NCI-H1930 (cell line): ENCODE data around the gene LRP8.
A peak's percentile ranks its signal among the peaks of the same experiment; 100 is the strongest.

Experiments
- DNase-seq, 2 experiments: peaks; one replicate each; lab custom pipeline; 2025; lab: John Stamatoyannopoulos, UW

Gene LRP8

DNA sequence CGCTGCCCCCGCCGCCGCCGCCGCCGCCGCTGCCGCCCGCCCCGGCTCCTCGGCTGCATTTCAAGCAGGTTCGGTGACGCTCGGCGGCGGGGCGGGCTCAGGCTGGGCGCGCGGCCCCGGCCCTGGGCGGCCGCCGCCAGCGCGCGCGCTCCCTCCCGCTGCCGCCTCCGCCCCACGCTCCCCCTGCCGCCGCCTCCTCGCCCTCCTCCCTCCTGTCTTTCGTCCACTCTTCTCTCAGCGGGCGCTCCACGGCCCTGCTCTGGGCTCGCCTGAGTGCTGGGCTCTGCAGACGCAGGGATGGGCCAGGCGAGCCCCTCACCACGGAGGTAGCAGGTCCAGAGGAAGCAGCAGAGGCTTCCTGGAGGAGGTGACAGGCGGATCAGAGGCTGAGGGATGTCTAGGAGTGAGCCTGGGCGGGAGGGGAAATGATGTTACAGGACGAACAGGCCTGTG, at the start of gene LRP8:
TSS of gene LRP8 (minus strand) at position 62 of the 453 bp plus-strand sequence. CDS start 158 bp downstream, outside the sequence.
- DNase-seq, result peak; percentile 10 to 59

DNA sequence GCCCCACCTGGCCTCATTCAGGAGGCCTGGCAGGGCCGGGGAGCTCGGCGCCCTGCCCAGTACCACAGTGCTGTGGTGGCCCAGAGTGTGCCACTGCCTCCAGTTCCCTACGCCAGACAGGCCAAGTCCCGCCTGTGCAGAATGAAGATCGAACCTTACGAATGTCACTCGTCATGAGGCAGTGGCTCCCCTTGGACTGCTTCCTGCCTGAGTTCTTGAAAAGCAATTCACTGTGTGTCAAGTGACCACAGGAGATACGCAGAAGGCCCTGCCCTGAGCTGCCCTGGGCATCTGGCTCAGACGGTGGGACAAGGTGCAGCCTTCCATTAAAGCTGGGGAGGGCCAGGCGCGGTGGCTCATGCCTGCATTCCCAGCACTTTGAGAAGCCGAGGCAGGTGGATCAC, 49.6 kb upstream of the LRP8 start:
- DNase-seq, result no peak

DNA sequence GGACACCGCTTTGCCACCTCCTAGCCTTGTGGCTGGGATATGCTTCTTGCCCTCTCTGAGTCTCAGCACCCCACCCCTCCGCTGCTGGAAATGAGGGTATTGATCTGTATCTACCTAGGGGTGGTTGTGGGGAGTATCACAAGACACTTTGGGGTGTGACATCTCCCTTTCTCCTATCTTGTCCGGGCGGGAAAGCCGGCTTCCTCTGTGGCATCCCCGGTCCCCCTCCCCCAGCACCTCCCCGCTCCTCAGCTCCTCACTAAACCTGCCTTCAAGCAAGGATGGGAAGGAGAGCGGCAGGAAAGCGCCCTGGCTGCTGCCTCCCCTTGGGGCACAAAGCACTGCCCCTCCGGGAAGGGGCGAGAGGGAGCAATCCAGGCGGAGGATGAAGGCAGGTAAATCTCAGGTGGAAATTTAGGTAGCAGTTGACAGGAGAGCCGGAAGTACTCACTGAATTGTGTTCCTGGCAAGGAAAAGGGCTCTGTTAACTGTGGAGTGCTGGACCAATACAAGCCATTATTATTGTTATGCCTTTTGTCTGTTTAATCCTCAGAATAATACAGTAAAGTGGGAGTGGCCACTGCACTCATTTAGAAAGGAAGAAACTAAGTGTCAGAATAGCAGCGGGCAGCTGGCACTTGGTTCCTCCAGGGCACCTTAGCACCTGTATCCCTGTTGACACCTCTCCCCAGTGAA, 49.0 kb upstream of the LRP8 start:
- no peak for DNase-seq

DNA sequence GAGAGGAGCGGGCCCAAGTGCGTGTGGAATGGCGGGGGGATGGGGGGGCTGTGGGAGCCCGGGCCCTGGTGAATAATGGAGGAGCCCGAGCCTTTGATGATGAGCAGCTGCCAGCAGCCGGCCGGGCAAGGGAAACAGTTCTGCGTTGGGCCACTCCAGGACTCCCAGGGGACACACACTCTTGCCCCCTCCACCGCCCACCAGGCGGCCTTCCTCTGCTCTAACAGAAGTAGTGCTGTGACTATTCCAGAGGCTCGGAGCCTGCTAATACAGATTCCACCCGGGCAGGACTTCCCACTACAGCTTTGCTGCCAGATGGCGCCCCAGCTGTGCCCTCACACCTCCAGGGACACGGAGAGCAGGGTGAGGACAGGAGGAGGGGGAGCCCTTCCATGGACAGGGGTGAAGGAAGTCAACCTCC, 48.2 kb upstream of the LRP8 start:
- DNase-seq, result no peak

DNA sequence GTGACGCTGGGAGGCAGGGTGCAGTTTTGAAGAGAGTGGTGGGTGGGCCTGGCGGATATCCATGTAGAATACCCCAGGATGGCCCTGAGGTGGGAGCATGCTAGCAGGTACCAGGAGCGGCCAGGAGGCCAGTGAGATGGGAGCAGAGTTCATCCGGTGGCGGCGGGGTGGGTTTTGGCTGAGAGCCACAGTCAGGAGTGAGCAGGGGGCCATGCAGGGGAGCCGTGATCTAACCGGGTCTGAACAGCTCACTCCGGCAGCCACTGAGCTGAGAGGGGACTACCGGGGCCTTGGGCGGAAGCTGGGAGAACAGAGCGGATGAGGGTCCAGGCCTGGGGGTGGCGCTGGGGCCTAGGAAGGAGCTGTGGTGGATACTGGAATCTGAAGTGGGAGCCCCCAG, 47.6 kb upstream of the LRP8 start:
- no peak for DNase-seq

DNA sequence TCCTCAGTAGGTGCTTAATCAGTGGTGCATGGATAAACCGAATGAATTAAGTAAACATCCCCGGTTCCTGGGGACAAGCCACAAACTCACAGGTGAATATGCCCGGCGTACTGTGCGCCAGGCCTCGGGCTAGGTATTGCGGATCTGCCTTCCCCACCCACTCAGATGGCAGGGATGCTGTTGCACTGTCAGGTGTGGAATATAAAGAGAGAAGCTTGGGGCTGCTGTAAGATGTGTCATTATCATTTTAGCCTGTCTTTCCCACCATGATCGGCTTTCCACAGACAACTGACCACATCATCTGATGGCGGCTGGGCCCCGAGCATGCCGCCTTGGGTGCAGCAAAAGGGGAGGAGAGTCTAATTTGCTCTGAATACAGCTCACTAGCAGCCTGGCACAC, 45.4 kb upstream of the LRP8 start:
- no peak for DNase-seq

DNA sequence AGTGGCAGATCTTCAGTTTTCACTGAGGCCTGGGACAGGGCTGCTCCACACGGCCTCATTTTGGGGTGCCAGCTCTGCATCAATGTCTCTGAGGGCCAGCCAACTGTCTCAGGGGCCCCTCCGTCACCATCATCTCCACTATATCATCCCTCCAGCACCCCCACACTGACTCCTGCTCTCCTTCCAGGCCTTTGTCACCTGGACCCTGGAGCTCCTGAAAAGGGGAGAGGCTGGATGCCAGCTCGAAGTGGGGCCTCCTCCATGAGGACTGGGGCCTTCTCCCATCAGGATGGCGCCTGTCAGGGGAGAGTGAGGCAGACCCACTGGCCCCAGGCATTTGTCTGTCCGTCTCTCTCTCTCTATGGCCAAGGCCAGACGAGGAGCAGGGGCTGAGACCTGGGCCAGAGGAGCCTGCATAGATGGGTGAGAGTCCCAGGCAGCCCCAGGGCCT, 44.7 kb upstream of the LRP8 start:
- DNase-seq, result no peak

DNA sequence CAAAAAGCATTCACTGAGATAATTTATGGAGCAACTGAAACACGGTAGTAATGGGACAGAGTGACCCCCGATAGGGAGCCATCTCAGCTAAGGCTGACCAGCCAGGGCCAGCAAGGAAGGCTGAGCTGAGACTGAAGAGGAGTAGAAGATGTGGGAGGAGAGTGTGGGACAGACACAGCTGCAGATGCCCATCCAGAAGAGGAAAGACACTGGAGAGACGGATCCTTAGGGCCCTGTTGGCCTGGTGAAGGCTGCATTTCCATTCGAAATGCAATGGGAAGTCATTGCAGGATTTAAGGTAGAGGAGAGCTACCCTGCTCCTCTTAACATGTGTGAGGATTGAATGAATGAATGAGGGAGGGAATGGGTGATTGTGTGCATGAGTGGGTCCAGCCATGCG, 44.0 kb upstream of the LRP8 start:
- DNase-seq, result no peak

DNA sequence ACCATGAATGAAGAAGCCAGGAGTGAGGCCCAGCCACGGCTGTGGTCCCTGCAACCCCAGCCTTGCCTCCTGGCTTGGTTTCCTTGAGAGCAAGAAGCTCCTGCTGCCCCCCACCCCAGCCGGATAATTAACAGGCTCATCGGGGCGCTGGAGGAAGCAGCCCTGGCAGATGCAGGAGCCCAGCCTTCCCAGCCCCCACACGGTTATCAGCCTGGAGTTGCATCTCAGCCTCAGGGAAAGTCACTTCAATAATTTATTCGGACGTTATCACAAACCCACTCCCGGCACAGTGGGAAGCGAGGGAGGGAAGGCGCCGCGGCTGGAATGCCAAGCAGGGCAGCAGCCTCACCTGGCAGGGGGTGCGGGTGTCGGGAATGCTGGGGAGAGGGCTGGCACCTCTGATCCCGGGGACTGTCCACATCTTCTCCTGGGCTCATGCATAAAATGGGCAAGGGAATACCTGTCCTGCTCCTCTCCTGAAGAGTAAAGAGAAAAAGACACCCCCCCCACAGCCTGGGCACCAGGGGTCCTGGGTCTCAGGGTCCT, 43.3 kb upstream of the LRP8 start:
- no peak for DNase-seq

DNA sequence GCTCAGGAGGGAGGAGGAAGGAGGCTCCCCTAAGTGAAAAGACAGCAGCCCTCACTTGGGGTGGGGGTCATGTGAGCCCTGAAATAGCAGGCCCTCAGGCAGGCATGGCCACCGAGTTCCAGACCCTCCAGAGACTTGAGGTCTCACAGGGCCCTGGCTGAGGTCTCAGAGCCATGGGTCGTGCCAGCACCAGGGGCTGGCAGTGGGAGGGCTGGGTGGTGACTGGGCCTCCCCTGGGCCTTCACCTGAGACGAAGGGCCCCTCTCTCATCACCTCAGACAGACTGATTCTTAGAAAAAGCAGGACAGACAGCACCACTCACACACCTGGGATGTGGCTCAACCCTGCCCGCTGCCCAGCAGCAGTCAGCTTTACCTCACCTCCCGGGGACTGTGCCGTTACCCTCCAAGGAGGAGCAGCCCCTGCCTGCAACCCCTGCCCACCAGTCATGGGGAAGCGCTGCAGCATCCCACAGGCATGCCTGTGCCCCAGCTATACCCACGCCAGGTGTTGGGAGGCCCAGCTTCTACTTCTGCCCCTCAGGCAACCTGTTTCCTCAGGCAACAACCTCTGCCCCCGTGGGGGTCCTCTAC, 42.6 kb upstream of the LRP8 start:
- DNase-seq, result no peak

DNA sequence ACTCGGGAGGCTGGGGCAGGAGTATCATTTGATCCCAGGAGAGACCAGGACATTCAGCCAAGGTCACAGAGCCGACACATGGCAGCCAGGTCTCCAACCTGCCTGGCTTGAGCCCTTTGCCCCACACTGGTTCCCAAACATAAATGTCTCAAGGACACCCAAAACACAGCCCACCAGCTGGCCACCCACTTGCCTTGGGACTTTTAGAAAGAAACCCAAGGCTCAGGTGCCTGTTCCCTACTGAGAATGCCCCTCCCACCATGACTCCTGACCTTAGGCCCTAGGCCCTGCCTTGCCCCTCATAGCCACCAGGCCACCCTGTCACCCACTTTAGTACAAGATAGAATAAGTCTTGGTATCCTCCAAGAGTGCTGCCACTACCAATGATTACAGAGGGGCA, 41.9 kb upstream of the LRP8 start:
- no peak for DNase-seq

DNA sequence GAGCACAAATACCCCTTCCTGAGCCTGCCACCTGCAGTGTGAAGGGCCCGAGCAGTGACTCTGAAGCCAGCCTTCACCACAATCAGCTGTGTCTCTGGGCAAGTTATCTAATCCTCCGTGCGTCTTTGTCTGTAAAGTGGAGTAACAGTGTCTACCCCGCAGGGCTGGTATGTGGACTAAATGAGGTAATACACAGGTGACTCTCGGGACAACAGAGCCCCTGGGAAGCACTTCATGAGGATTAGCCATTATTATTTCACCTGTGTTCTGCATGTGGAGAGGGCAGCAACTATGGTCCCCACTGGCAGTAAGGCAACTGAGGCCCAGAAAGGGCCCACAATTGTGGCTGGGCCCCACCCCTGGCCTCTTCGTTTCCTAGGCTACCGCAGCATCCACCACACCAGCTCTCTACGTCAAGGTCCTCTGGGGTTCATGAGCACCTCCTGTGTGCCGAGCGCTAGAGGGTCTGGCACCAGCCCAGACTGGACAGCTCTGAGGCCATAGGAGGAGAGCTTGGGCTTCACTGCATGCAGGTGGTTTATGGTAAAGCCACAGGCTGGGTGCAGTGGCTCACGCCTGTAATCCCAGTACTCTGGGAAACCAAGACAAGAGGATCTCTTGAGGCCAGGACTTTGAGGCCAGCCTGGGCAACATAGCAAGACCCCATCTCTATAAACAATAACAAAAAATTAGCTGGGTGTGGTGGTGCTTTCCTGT, 41.3 kb upstream of the LRP8 start:
- DNase-seq, result no peak

DNA sequence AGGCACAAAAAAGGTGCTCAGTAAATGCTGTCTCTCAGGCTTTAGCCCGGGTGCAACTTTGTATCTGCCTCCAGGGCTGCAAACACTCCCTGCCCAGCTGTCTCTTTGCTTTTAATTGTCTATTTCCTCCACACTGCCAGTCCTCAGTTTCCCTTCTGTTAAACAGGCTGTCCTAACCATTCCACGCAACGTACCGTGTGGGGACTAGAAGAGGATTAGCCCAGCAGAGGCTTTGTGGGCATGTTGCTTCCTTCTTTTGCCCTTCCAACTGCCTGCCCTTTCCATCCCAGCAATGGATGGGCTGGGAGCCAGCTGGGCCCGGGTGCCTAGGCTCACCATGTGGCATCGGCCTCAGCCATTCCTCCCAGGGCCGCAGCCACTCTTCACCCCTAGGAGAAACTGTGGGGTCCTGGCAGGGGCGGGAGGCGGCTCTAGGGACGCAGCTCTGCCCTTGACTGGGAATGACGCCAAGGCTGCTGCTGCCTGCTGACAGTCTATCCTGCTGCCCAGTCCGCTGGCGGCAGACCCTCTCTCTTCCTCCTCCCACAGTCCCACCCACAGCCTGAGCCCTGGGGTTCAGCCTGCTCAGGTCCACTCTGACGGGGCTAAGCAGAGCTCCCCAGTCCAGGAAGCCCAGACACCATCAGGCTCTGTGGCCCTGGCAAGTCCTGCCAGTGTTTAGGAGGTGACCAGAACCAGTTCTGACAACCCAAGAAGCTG, 40.6 kb upstream of the LRP8 start:
- DNase-seq, result no peak

DNA sequence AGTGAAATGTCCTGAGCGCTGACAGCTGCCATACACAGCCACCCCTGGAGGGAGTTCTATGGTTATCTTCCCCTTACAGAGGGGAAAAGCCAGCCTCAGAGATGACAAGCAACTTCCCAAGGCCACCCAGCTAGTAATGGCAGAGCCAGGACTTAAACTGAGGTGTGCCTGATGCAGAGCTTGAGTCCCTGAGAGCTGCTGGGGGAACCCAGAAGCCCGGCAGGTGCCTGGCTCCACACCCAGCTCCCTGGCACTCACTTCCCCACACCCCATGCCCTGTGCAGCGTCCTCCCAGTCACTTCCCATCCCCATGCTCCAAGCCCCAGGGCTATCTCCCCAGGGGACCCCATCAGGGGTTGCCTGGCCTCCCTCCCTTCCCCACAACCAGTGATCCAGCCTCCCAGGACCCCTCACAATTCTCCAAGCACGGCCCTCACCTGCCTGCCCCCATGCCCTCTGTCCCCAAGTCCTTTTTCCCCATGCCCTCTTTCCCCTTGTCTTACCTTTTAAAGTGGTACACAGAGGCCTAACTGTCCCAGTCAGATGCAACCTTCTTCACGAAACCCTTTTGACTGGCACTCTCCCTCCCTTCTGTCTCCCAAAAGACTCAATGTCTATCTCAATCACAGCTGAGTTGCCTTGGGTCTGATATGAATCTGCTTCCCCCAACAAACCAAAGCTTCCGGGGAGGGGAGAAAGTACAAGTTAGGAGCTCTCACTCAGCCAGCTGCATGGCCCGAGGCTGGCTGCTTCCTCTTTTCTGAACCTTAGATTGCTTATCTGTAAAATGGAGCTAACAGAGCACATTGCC, 39.8 kb upstream of the LRP8 start:
- DNase-seq, result no peak

DNA sequence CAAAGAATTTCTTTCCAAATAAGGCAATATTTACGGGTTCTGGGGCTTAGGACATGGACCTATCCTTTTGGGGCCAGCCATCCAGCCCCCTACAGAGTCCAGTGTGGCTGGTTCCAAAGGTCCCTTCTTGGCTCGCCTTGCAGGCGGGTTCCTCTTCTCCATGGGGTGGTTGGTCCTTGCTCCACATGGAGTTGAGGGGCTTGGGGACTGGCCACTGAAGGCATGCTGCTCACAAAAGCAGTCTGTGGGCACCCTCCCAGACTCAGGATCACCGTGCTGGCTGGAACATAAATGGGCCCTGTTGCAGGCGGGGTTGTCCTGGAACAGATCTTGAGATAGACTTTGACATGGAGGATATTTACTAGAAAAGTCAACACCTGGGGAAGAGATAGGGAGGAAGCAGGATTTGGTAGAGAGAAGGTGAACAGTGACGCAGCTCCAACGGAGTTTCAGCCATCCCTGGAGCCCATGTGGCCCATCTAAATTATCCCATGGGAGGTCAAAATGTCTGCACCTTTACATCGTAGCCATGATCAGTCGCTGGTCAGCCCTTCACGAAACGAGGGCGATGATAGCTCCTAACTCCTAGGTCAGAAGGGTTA, 39.1 kb upstream of the LRP8 start:
- DNase-seq, result no peak

DNA sequence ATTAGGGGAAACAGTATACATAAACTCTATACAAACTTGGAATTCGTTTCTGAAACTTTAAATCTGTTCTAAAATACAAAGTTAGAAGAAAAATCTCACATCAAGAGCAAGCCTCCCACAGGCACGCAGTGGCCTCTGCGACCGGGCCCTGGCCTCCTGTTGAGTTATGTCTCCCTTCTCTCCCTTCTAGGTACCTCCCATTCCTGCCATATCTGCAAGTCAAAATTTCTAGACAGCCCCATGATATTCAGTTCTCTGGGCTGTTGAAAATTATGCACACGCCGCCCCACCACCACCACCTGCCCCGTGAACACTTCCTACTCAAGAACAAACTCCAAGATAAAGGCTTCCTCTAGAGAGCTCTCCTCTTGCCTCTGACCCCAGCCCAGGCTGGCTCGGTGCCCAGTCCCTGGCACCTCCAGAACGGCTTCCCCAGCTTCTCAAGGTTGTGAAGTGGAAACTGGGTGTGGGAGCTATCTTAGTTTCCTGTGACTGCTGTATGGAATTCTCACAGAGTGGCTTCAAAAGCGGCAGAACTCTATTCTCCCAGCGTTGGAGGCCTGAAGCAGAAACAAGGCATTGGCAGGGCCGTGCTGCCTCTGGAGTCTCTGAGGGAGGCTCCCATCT, 37.7 kb upstream of the LRP8 start:
- DNase-seq, result no peak

DNA sequence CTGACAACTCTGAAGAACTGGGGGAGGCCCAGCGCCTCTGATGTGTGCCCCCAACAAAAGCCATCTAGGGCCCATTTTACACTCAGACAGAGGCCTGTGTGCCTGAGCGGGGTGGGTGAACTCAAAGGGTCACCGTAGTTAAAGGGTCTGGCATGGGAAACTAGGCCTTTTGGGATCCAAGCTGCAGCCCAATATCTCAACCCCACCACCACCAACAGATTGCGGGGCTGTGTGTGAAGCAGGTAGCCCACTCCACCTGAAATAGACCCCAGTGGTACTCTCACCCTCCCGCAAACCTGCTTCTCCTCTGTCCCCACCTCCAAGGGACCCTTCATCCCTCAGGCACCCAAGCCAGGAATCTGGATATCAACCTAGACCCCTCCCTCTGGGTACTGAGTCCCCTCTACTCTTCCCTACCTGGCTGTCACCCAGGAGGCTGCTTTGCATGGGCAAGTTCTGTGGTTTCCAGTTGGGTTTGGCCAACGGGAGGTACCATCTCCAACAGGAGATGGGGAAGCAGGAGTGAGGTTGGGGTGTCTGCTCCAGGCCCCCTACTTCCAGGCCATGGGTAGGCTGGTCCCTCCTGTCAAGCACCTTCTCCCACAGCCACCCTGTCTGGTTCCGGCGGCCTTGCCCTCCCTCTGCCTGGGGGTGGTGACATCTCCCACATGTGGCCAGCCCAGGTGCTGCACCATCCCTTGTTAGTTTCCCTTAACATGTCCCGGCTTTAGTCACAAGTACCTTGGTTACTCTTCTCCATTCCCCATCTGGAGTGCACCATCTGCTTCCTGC, 35.2 kb upstream of the LRP8 start:
- no peak for DNase-seq

DNA sequence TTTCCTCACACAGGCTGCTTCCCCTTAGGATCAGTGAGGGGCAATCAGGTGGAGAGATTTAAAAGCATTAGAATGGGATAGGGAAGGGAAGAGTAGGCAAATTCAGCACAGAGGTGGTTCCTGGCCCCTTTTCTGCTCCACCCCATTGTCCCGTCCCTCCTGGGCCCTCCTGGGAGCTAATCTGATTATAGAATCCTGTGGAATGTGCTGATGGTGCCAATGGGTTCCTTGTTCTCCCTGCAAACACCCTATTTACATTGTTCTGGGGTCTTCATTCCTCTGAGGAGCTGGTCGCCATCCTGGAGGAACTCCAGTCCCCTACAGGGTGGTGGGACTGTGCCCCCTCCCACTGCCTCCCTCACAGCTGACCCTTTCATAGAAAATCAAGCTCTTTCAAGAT, 34.4 kb upstream of the LRP8 start:
- DNase-seq, result no peak

DNA sequence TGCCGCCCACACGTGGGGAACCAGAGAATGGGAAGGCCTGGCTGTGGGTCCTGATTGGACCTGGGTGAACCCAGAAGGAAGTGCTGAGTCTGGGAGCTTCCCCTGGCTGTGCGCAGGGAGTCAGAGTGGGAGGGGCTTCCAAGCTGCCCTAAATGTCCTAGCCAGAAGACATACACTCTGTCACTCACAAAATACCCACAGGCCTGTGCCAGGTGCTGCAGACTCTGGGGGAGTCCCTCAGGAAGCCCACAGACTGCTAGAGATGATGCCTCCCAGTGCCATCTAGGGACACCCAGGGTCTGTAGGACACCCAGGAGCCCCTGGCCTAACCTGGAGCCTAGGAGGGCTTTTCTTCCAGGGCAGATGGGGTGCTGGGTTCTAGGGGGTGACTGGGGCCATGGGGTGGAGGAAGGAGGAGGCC, 33.7 kb upstream of the LRP8 start:
- DNase-seq, result no peak

DNA sequence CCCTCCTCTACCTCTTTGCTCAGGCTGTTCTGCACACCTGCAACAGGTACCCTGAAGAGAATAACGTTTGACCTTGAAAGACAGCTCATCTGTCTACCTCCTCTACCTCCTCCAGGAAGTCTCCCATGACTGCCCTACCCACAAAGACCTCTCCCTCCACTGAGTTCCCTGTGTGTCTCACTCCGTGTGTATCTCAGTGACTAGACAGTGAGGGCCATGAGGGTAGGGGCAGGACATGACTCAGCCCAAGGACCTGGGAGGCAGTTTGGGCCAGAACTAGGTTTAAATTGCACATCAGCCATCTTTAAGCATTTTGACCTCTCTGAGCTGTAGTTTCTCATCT, 32.0 kb upstream of the LRP8 start:
- DNase-seq, result no peak
